Measurements from ENCODE around the gene MUC22.

DNA sequence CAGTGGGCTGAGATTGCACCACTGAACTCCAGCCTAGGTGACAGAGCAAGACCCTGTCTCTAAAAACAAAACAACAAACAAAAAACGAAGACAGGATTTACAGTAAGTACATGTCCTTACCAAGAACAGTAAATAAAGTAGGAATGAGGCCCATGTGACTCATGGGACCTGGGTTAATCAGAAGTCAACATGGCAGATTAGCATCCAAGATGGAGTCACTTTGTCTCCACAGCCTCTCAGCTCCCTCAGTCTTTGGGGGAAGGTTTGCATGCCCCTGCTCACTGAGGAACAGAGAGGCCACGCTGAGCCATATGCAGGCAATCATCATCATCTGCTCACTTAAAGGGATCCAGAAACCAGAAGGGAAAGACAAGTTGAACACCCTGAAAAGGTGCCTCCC is 7.8 kb upstream of the MUC22 start:
- TF ChIP-seq, protein P1, sequence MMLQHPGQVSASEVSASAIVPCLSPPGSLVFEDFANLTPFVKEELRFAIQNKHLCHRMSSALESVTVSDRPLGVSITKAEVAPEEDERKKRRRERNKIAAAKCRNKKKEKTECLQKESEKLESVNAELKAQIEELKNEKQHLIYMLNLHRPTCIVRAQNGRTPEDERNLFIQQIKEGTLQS (IDR thresholded peaks at IDR 0.05) = no peak
- TF ChIP-seq, protein P2, sequence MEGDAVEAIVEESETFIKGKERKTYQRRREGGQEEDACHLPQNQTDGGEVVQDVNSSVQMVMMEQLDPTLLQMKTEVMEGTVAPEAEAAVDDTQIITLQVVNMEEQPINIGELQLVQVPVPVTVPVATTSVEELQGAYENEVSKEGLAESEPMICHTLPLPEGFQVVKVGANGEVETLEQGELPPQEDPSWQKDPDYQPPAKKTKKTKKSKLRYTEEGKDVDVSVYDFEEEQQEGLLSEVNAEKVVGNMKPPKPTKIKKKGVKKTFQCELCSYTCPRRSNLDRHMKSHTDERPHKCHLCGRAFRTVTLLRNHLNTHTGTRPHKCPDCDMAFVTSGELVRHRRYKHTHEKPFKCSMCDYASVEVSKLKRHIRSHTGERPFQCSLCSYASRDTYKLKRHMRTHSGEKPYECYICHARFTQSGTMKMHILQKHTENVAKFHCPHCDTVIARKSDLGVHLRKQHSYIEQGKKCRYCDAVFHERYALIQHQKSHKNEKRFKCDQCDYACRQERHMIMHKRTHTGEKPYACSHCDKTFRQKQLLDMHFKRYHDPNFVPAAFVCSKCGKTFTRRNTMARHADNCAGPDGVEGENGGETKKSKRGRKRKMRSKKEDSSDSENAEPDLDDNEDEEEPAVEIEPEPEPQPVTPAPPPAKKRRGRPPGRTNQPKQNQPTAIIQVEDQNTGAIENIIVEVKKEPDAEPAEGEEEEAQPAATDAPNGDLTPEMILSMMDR (IDR thresholded peaks at IDR 0.05; ENCODE audit: low read depth, low read length, missing input control) = no peak
- no peak for TF ChIP-seq YY1 (IDR thresholded peaks at IDR 0.05)
- no peak for TF ChIP-seq RAD21 (IDR thresholded peaks at IDR 0.05)

All from liver (tissue), 3 donors.